Endothelial cell (in vitro differentiated cells): ENCODE data around the gene LAIR2. TPM values are rescaled to one million over a fixed set of nuclear protein-coding genes. Genes with fewer than 3 reads are reported as not detected.

Source experiments
- DNase-seq: peaks from one replicate; pipeline ENCODE4 v3.0.0; 2021; ENCODE audit warnings: low spot score
- H3K27ac Mint-ChIP-seq: one replicate; pipeline ENCODE4 v1.8.0; 2021; ENCODE audit warnings: mixed read lengths, inconsistent platforms; ENCODE audit not compliant: unreplicated experiment
- H3K27me3 Mint-ChIP-seq: one replicate; pipeline ENCODE4 v1.8.0; 2021; ENCODE audit warnings: mild to moderate bottlenecking, moderate library complexity, mixed read lengths, inconsistent platforms; ENCODE audit not compliant: unreplicated experiment
- H3K36me3 Mint-ChIP-seq: one replicate; pipeline ENCODE4 v1.8.0; 2021; ENCODE audit warnings: mild to moderate bottlenecking, low read depth, mixed read lengths, inconsistent platforms; ENCODE audit not compliant: unreplicated experiment
- H3K4me1 Mint-ChIP-seq: one replicate; pipeline ENCODE4 v1.8.0; 2021; ENCODE audit warnings: mild to moderate bottlenecking, mixed read lengths, inconsistent platforms; ENCODE audit not compliant: unreplicated experiment
- H3K4me3 Mint-ChIP-seq: one replicate; pipeline ENCODE4 v1.8.0; 2021; ENCODE audit warnings: mild to moderate bottlenecking, mixed read lengths, inconsistent platforms; ENCODE audit not compliant: unreplicated experiment
- H3K9me3 Mint-ChIP-seq: one replicate; pipeline ENCODE4 v1.8.0; 2021; ENCODE audit warnings: mixed read lengths, inconsistent platforms; ENCODE audit not compliant: unreplicated experiment
- total RNA-seq: library from RNA; stranded (reverse); fragmentation: NEBNext Ultra II Directional; extraction: Animal tissue kit (Norgen Biotek cat#: 25700); gene quantifications from one replicate; pipeline ENCODE4 v1.2.1, GENCODE V29; 2021; ENCODE audit not compliant: unreplicated experiment
- TF ChIP-seq, protein P1 (sequence below): fragments of 200-600 bp; sonication (generic); IDR thresholded peaks from one replicate; pipeline ENCODE4 v1.5.0; 2021; ENCODE audit warnings: antibody characterized with exemption; ENCODE audit not compliant: unreplicated experiment

Gene LAIR2
- total RNA-seq, 1 donor from 2014 or later = not detected

DNA sequence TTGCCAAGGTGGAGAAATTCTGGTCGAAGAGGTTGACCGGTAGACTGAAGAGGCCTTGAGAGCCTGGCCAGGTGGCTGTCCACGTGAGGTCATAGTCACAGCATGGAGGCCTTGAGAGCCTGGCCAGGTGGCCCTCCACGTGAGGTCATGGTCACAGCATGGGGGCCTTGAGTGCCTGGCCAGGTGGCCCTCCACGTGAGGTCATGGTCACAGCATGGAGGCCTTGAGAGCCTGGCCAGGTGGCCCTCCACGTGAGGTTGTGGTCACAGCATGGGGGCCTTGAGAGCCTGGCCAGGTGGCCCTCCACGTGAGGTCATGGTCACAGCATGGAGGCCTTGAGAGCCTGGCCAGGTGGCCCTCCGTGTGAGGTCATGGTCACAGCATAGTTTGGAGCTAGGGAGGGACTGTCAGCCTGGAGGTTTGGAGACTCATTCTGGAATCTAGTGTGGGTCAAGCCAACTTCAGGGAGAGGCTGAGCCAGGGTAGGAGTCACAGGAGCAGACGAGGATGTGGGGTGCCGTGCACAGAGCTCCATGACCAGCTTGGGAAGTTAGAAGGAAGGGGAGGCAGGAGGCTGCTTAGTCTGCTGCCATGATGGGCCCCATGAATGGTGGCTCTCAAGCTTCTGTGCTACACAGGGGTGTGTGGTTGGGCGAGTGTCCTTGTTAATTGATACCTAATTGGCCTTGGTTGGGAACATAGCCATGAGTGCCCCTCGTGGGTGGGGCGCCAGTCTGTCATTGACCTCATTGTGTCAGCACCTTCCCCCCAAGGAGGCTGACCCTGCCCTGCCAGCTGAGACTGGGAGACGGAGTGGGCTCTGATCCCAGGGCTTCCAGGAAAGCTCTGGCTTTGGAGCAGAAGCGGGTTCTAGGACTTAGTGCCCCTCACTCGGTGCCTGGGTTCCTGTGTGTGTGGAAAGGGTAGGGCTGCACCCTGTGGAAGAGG, 43.1 kb upstream of the LAIR2 start:
- Mint-ChIP-seq H3K27me3 (peaks cover 27% of the 10 kb centered on the region), H3K4me1 (peaks cover 29% of the 10 kb centered on the region), H3K36me3 (peaks cover 38% of the 10 kb centered on the region), H3K27ac (no peak overlapping the region), H3K9me3 (no peaks in the 10 kb centered on the region), H3K4me3 (peak overlapping the region; percentile 82)
- TF ChIP-seq, protein P1, sequence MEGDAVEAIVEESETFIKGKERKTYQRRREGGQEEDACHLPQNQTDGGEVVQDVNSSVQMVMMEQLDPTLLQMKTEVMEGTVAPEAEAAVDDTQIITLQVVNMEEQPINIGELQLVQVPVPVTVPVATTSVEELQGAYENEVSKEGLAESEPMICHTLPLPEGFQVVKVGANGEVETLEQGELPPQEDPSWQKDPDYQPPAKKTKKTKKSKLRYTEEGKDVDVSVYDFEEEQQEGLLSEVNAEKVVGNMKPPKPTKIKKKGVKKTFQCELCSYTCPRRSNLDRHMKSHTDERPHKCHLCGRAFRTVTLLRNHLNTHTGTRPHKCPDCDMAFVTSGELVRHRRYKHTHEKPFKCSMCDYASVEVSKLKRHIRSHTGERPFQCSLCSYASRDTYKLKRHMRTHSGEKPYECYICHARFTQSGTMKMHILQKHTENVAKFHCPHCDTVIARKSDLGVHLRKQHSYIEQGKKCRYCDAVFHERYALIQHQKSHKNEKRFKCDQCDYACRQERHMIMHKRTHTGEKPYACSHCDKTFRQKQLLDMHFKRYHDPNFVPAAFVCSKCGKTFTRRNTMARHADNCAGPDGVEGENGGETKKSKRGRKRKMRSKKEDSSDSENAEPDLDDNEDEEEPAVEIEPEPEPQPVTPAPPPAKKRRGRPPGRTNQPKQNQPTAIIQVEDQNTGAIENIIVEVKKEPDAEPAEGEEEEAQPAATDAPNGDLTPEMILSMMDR = no peak
- no peak for DNase-seq

DNA sequence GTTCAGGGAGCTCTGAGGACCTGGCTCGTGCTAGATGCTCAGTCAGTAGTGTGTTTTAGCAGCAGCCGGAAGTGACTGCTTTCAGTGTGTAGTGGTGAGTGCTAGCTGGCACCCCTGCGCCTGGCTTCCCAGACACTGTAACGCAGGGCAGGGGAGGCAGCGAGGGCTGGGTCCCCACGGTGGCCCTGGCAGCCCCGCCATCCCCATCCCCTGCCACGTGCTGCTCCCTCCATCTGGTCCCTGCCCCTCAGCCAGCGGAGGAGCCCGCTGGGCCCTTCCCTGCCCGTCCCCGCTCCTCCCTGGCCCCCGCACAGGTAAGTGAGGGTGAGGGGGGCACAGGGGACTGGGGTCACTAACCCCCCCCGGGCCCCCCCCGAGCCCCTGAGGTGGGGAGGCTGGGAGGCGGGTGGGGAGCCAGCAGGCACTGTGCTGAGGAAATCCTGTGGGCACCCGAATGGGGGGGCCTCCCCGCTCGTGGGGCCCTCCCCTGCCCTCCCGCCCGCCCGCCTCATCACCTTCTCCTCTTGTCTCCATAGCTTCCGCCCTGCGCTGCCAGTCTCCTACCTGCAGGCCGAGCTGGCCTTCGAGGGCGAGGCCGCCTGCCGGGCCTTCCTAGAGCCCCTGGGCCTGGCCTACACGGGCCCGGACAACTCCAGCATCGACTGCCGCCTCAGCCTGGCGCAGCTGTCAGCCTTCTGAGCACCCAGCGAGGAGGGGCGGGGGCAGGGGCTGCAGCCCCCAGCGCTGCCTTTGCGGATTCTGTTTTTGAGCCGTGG, 42.2 kb upstream of the LAIR2 start:
- Mint-ChIP-seq H3K27me3 (peaks cover 27% of the 10 kb centered on the region), H3K9me3 (no peaks in the 10 kb centered on the region), H3K36me3 (peaks cover 31% of the 10 kb centered on the region), H3K27ac (no peak overlapping the region), H3K4me3 (no peak overlapping the region), H3K4me1 (peaks cover 29% of the 10 kb centered on the region)
- no peak for DNase-seq
- TF ChIP-seq, protein P1 = no peak

DNA sequence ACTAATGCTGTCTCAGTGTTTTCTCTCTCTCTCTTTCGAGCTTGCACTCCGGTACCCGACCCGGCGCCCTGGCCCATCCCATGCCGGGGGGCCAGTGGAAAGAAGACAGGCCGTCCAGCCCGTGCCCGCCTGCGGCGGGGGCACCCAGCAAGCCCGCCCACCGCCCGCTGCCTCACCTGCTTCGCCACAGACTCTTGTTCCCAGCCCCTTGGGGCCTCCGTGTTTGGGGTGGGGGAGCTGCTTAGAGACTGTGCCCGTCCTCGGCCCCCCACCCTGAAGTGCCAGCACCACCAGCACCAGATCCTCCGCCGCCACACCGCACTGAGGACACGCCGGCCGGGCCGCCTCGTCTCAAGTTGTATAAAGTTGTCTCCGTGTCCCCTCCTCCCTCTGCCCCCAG, 41.4 kb upstream of the LAIR2 start:
- Mint-ChIP-seq H3K4me3 (peak overlapping the region; percentile 69), H3K36me3 (peaks cover 29% of the 10 kb centered on the region), H3K27ac (peak overlapping the region; percentile 80)

DNA sequence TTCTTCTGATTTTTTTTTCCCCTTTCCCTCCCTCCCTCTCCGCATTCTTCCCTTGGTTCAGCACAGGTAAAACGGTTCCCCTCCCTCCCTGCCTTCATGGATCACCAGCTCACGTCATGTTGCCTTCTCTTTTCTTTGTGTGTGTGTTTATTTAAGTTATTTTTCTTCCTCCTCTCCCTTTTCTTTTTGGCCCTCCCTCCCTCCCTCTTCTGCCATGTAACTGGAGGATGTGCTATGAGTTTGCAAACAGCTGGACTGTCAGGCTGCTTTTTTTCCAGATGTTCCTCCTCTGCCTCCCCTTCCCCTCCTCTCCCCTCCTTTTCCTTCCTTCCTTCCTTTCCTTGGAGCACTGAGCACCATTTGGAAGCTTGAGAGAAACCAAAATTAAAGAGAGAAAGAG, 41.0 kb upstream of the LAIR2 start:
- peaks cover 29% of the 10 kb centered on the region for H3K36me3 Mint-ChIP-seq
- DNase-seq = no peak
- peak overlapping the region; percentile 80 for H3K27ac Mint-ChIP-seq
- no peaks in the 10 kb centered on the region for H3K9me3 Mint-ChIP-seq
- H3K27me3 Mint-ChIP-seq = peaks cover 32% of the 10 kb centered on the region
- H3K4me3 Mint-ChIP-seq = peak overlapping the region; percentile 69
- TF ChIP-seq, protein P1 = no peak
- peaks cover 29% of the 10 kb centered on the region for H3K4me1 Mint-ChIP-seq

More for the DNA sequence above, 41.4 kb upstream of the LAIR2 start:
- TF ChIP-seq, protein P1 = no peak
- Mint-ChIP-seq H3K9me3 (no peaks in the 10 kb centered on the region), H3K4me1 (peaks cover 29% of the 10 kb centered on the region), H3K27me3 (peaks cover 33% of the 10 kb centered on the region)
- no peak for DNase-seq
